ENCODE data around the gene TLR6. TPM values are rescaled to one million over a fixed set of nuclear protein-coding genes. Genes with fewer than 3 reads are reported as not detected.

Gene TLR6
- total and polyA plus RNA-seq, 2 of the 8 experiments (the other 6 are each of a cell fraction or from before 2014, with no cell fraction given) = 0.02 to 0.09 TPM

- Histone ChIP-seq H2BK15ac (ENCODE audit: low read length) (no peak overlapping the region), H2BK12ac (ENCODE audit: low read depth, low read length) (no peak overlapping the region), H3K4me1 (replicated peaks in 1 of 4; ENCODE audit: control insufficient read depth in 3 of 4, insufficient read depth in 4 of 4, low read length in 3 of 4) (peaks cover 0 to 3% (median 1%) of the 10 kb centered on the region in 4 experiments; a peak in 1 of 7 replicates), H4K20me1 (replicated peaks in 1 of 2; ENCODE audit: control insufficient read depth in 1 of 2, insufficient read depth in 2 of 2, low read length in 2 of 2) (no peaks in the 10 kb centered on the region), H3K23ac (ENCODE audit: insufficient read length) (no peak overlapping the region), H3K27me3 (replicated peaks in 1 of 4; ENCODE audit: control insufficient read depth in 3 of 4, extremely low read depth in 1 of 4, insufficient read depth in 3 of 4, low read length in 3 of 4) (no peaks in the 10 kb centered on the region), H3K79me1 (ENCODE audit: low read depth, low read length) (no peaks in the 10 kb centered on the region), H3K4me3 (ENCODE audit: extremely low read depth in 1 of 4, insufficient read depth in 2 of 4, low read depth in 3 of 4, low read length in 4 of 4) (no peak overlapping the region), H3K36me3 (ENCODE audit: control insufficient read depth in 2 of 4, insufficient read depth in 4 of 4, low read length in 3 of 4) (no peaks in the 10 kb centered on the region), H2BK20ac (ENCODE audit: low read length) (no peak overlapping the region), H3K18ac (ENCODE audit: extremely low read depth, low read length) (peak overlapping the region; percentile 63), H3K14ac (ENCODE audit: insufficient read length) (no peak overlapping the region), H2AFZ (ENCODE audit: low read length) (peak overlapping the region; percentile 96), H3K23me2 (ENCODE audit: low read depth, low read length) (no peaks in the 10 kb centered on the region), H3K9me3 (ENCODE audit: insufficient read depth in 2 of 2, low read depth in 1 of 2, low read length in 1 of 2) (no peaks in the 10 kb centered on the region), H2AK5ac (ENCODE audit: low read depth, low read length) (no peak overlapping the region), H3K79me2 (ENCODE audit: control insufficient read depth in 1 of 2, insufficient read depth in 2 of 2, low read length in 2 of 2) (no peaks in the 10 kb centered on the region), H3K4me2 (ENCODE audit: insufficient read depth in 1 of 2, low read depth in 2 of 2, low read length in 2 of 2) (no peak overlapping the region), H3K27ac (ENCODE audit: low read depth, low read length) (0 out of 2 replicates have a peak overlapping the region, but pooled peaks have one; percentile 22), H3K9ac (replicated peaks in 1 of 4; ENCODE audit: extremely low read depth in 1 of 4, low read depth in 3 of 4, low read length in 3 of 4) (no peak overlapping the region), H2BK120ac (replicated peaks; ENCODE audit: low read depth, low read length) (no peak overlapping the region), H4K5ac (ENCODE audit: insufficient read length, low read depth, low read length) (no peak overlapping the region), H4K91ac (replicated peaks; ENCODE audit: insufficient read length, low read length) (no peak overlapping the region), H4K8ac (ENCODE audit: extremely low read depth, insufficient read depth, low read length) (no peak overlapping the region), H3K56ac (replicated peaks; ENCODE audit: insufficient read length, low read depth, low read length) (no peak overlapping the region), H3K4ac (replicated peaks; ENCODE audit: insufficient read length, low read depth, low read length) (no peak overlapping the region), H2BK5ac (ENCODE audit: low read depth, low read length) (no peak overlapping the region; the same call in 1 of the 2 replicates)
- no peak for DNase-seq (ENCODE audit: low read depth in 1 of 2, low spot score in 2 of 2)
- CTCF ChIA-PET (ENCODE audit: partially characterized antibody) = interaction anchor here (0.6 to 2.5 kb wide), 4 partner anchors 14 to 508 kb away, joined by 3 to 29 read pairs (median 3); no protein-coding TSS in a partner anchor
- POLR2A ChIA-PET (ENCODE audit: partially characterized antibody) = no interaction called here
- FAIRE-seq = no peak
- WGBS, 2 experiments (ENCODE audit: extremely low coverage in 1 of 2, insufficient coverage in 1 of 2, insufficient read length in 1 of 2, insufficient replicate concordance in 2 of 2, low coverage in 1 of 2, low lambda C conversion rate in 2 of 2, missing lambda C conversion rate in 1 of 2) = 84% methylated on average over 3 of the region's 3 CpGs; no CpG with 5 or more reads in 1 of the 2 experiments
- no peak for TF ChIP-seq CHD2 (IDR thresholded peaks at IDR 0.05; ENCODE audit: low read length)
- no peak for TF ChIP-seq NANOG (IDR thresholded peaks at IDR 0.05; ENCODE audit: insufficient read depth, low read depth, low read length, poor library complexity, severe bottlenecking)
- no peak for TF ChIP-seq GTF2F1 (IDR thresholded peaks at IDR 0.05; ENCODE audit: borderline replicate concordance, low read depth, low read length)
- TF ChIP-seq GABPA (IDR thresholded peaks at IDR 0.05; ENCODE audit: borderline replicate concordance, insufficient read depth, low read length) = no peak
- TF ChIP-seq ATF3 (IDR thresholded peaks at IDR 0.05; ENCODE audit: insufficient read depth, low read depth, low read length) = no peak
- TF ChIP-seq NRF1 (IDR thresholded peaks at IDR 0.05; ENCODE audit: low read depth, low read length) = no peak
- no peak for TF ChIP-seq RNF2 (IDR thresholded peaks at IDR 0.05; ENCODE audit: borderline replicate concordance, low read depth, low read length, missing control alignments, poor library complexity, severe bottlenecking)
- no peak for TF ChIP-seq PHF8 (conservative IDR thresholded peaks at IDR 0.05; ENCODE audit: low read depth, low read length)
- TF ChIP-seq CBX5 (IDR thresholded peaks at IDR 0.05; ENCODE audit: low read depth, low read length) = no peak
- TF ChIP-seq ZNF274 (IDR thresholded peaks at IDR 0.05; ENCODE audit: borderline replicate concordance, extremely low read depth, low read length) = no peak
- TF ChIP-seq RBBP5 (IDR thresholded peaks at IDR 0.05; ENCODE audit: borderline replicate concordance, low read depth, low read length) = no peak
Measured at GRCh38 chr4:38857354-38858096, 908 bp upstream of the TLR6 start.
